ENCODE data around the gene KRTAP10-12. TPM values are rescaled to one million over a fixed set of nuclear protein-coding genes. Genes with fewer than 3 reads are reported as not detected.

Gene KRTAP10-12
- total and polyA plus RNA-seq, 4 donors = not detected

DNA sequence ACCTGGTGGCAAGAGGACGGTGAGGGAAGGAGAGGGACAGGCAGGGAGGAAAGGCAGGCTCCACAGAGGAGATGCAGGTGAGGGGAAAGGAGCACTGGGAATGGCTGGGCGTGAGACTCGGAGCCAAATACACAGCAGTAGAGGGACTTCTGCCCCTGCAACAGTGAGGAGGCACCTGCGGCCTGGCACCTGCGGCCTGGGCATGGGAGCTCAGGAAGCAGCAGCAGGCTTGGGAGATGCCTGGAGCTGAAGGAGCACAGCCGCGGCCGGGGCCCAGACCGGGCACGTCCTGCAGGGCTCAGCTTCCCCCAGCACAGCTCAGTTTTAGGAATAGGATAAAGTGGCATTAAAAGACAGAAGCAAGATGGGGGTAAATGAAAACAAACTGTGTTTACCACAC, 35.3 kb downstream of the KRTAP10-12 start:
- Histone ChIP-seq H3K4me3 (no peak overlapping the region), H3K27me3 (ENCODE audit: control insufficient read depth in 3 of 3, insufficient read depth in 3 of 3, low read length in 2 of 3) (no peaks in the 10 kb centered on the region), H3K36me3 (ENCODE audit: control insufficient read depth in 4 of 4, insufficient read depth in 4 of 4, low read length in 4 of 4) (no peaks in the 10 kb centered on the region), H3K9me3 (ENCODE audit: control insufficient read depth in 4 of 4, insufficient read depth in 3 of 4, low read length in 3 of 4) (peaks cover 0 to 13% (median under 1%) of the 10 kb centered on the region in 4 donors), H3K27ac (ENCODE audit: low read depth in 1 of 2, low read length in 1 of 2) (no peak overlapping the region), H3K9ac (ENCODE audit: insufficient read depth in 1 of 2, low read length in 2 of 2) (no peak overlapping the region), H3K4me1 (ENCODE audit: control insufficient read depth in 5 of 5, insufficient read depth in 5 of 5, low read length in 5 of 5) (no peaks in the 10 kb centered on the region)
- TF ChIP-seq, protein P1, sequence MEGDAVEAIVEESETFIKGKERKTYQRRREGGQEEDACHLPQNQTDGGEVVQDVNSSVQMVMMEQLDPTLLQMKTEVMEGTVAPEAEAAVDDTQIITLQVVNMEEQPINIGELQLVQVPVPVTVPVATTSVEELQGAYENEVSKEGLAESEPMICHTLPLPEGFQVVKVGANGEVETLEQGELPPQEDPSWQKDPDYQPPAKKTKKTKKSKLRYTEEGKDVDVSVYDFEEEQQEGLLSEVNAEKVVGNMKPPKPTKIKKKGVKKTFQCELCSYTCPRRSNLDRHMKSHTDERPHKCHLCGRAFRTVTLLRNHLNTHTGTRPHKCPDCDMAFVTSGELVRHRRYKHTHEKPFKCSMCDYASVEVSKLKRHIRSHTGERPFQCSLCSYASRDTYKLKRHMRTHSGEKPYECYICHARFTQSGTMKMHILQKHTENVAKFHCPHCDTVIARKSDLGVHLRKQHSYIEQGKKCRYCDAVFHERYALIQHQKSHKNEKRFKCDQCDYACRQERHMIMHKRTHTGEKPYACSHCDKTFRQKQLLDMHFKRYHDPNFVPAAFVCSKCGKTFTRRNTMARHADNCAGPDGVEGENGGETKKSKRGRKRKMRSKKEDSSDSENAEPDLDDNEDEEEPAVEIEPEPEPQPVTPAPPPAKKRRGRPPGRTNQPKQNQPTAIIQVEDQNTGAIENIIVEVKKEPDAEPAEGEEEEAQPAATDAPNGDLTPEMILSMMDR (IDR thresholded peaks at IDR 0.05; ENCODE audit: control extremely low read depth, extremely low read depth) = no peak
- ATAC-seq (ENCODE audit: insufficient read depth, low FRiP score) (no peak), DNase-seq (no peak)
- WGBS, 2 donors = 91 to 95% methylated on average over 10 of the region's 10 CpGs

- Histone ChIP-seq H3K36me3 (ENCODE audit: control insufficient read depth in 4 of 4, insufficient read depth in 4 of 4, low read length in 4 of 4) (no peaks in the 10 kb centered on the region), H3K27me3 (ENCODE audit: control insufficient read depth in 3 of 3, insufficient read depth in 3 of 3, low read length in 2 of 3) (no peaks in the 10 kb centered on the region), H3K9me3 (ENCODE audit: control insufficient read depth in 4 of 4, insufficient read depth in 3 of 4, low read length in 3 of 4) (peaks cover 0 to 18% (median 8%) of the 10 kb centered on the region in 4 donors), H3K27ac (ENCODE audit: low read depth in 1 of 2, low read length in 1 of 2) (no peak overlapping the region), H3K4me1 (ENCODE audit: control insufficient read depth in 5 of 5, insufficient read depth in 5 of 5, low read length in 5 of 5) (no peaks in the 10 kb centered on the region), H3K9ac (ENCODE audit: insufficient read depth in 1 of 2, low read length in 2 of 2) (no peak overlapping the region), H3K4me3 (no peak overlapping the region)
- ATAC-seq (ENCODE audit: insufficient read depth, low FRiP score) (no peak), DNase-seq (no peak)
- TF ChIP-seq, protein P1 (IDR thresholded peaks at IDR 0.05; ENCODE audit: control extremely low read depth, extremely low read depth) = no peak
- WGBS, 2 donors = 82 to 88% methylated on average over 11 of the region's 11 CpGs
Observed at GRCh38 chr21:44732956-44733355, 36.0 kb downstream of the KRTAP10-12 start.

- TF ChIP-seq, protein P1 (IDR thresholded peaks at IDR 0.05; ENCODE audit: control extremely low read depth, extremely low read depth) = no peak
- 87 to 90% methylated on average over 21 of the region's 21 CpGs for WGBS, 2 donors
- Histone ChIP-seq H3K9ac (ENCODE audit: insufficient read depth in 1 of 2, low read length in 2 of 2) (no peak overlapping the region), H3K9me3 (ENCODE audit: control insufficient read depth in 4 of 4, insufficient read depth in 3 of 4, low read length in 3 of 4) (peaks cover 3 to 25% (median 15%) of the 10 kb centered on the region in 4 donors), H3K36me3 (ENCODE audit: control insufficient read depth in 4 of 4, insufficient read depth in 4 of 4, low read length in 4 of 4) (no peaks in the 10 kb centered on the region), H3K27ac (ENCODE audit: low read depth in 1 of 2, low read length in 1 of 2) (no peak overlapping the region), H3K4me3 (no peak overlapping the region), H3K27me3 (ENCODE audit: control insufficient read depth in 3 of 3, insufficient read depth in 3 of 3, low read length in 2 of 3) (no peaks in the 10 kb centered on the region), H3K4me1 (ENCODE audit: control insufficient read depth in 5 of 5, insufficient read depth in 5 of 5, low read length in 5 of 5) (no peaks in the 10 kb centered on the region)
- no peak for ATAC-seq (ENCODE audit: insufficient read depth, low FRiP score)
- DNase-seq = no peak
Observed at GRCh38 chr21:44734026-44734745, 37.2 kb downstream of the KRTAP10-12 start.

Measured in lung (tissue), 12 donors.